Suprapubic skin (tissue), 4 donors: Measurements from ENCODE around the gene EEF1A2. TPM values are rescaled to one million over a fixed set of nuclear protein-coding genes. Genes with fewer than 3 reads are reported as not detected.

Experiments
- DNase-seq, 2 donors: peaks; one replicate each; pipeline ENCODE4 v3.0.0-alpha.2; 2019; ENCODE audit warnings: low spot score in 2 of 2
- H3K27ac ChIP-seq: fragments of 200-600 bp; sonication (generic); one replicate; pipeline ENCODE4 v1.5.1; 2019
- H3K27me3 ChIP-seq: fragments of 200-600 bp; sonication (generic); one replicate; pipeline ENCODE4 v1.5.1; 2019
- H3K36me3 ChIP-seq: fragments of 200-600 bp; sonication (generic); one replicate; pipeline ENCODE4 v1.5.1; 2019
- H3K4me1 ChIP-seq: fragments of 200-600 bp; sonication (generic); one replicate; pipeline ENCODE4 v1.5.1; 2019
- H3K4me3 ChIP-seq: fragments of 200-600 bp; sonication (generic); one replicate; pipeline ENCODE4 v1.5.1; 2019; ENCODE audit warnings: mild to moderate bottlenecking
- H3K9me3 ChIP-seq: fragments of 200-600 bp; sonication (generic); one replicate; pipeline ENCODE4 v1.5.1; 2019
- CTCF ChIP-seq, 2 donors: fragments of 200-600 bp in 1 of 2; fragments of 450-650 bp in 1 of 2; sonication (generic) in 1 of 2; IDR thresholded peaks; one replicate each; pipeline ENCODE4 v1.5.1; 2016 to 2019; ENCODE audit warnings: antibody characterized with exemption in 2 of 2, mild to moderate bottlenecking in 1 of 2, moderate library complexity in 1 of 2
- EP300 ChIP-seq: sonication (generic); formaldehyde crosslinking; IDR thresholded peaks from one replicate; pipeline ENCODE4 v1.6.1; 2017; ENCODE audit warnings: antibody characterized with exemption
- POLR2A ChIP-seq, 2 donors: fragments of 450-650 bp; IDR thresholded peaks; one replicate each; pipeline ENCODE4 v1.6.1; 2017; ENCODE audit warnings: antibody characterized with exemption in 2 of 2, mild to moderate bottlenecking in 2 of 2, moderate library complexity in 2 of 2
- POLR2AphosphoS5 ChIP-seq, 3 donors: sonication (generic); formaldehyde crosslinking; IDR thresholded peaks; one replicate each; pipeline ENCODE4 v1.6.1; 2017; ENCODE audit warnings: antibody characterized with exemption in 3 of 3
- WGBS: methylation state at CpG from one replicate; pipeline ENCODE4 v1.1.5; 2018; 5-methylcytosine and 5-hydroxymethylcytosine counted together
- total RNA-seq, 4 donors: library from RNA; depleted of rRNA; stranded (reverse); fragments of >200 nt; gene quantifications; one replicate each; pipeline ENCODE4 v1.1.0, GENCODE V29; 2016

Gene EEF1A2
- total RNA-seq, 4 donors from 2014 or later = 4.8 to 13.4 (median 12.0) TPM

DNA sequence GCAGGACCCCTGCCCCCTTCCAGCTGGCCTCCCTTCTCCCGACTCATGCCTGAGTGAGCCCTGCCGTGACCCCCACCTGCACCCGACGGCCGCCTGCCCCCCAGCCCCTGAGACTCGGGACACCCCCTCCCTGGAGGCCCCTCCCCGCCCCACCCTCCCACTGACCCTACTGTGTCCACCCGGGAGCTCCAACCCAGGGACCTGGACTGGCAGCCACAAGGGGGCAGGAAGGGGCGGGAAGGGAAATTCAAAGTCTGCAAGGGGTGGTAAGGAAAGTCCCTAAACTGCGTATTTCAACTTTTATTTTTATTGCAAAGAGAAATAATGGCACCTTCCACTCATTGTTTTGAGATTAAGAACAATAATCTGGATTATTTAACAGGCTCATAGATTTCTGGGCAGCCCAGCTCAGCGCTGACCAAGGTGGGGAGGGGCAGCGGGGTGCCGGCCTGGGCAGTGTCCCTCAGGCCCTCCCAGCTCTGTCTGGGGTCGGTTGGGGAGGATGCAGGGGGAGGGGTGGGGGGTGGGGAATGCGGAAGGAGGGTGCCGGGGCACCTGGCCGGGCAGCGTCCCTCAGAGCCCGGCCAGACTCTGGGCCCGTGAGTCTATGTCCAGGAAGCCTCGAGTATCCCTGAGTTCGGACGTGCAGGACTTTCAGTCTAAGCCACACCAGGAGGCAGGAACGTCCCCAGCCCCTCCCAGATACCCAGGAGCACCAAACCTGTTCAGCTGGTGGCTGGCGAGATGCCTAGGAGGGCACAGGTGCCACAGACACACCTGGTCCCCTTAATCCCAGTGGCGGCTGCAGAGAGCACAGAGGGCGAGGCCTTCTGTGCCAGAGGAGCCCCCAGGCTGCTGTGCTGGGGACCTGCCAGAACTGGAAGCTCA is 39.6 kb upstream of the EEF1A2 start:
- no peak for TF ChIP-seq POLR2AphosphoS5 (IDR thresholded peaks at IDR 0.05)
- TF ChIP-seq POLR2A (IDR thresholded peaks at IDR 0.05) = no peak
- TF ChIP-seq EP300 = no peak
- TF ChIP-seq CTCF (IDR thresholded peaks at IDR 0.05) = no peak
- Histone ChIP-seq H3K4me3 (peak overlapping the region; percentile 49), H3K9me3 (no peaks in the 10 kb centered on the region), H3K27me3 (peaks cover 7% of the 10 kb centered on the region), H3K4me1 (peaks cover 92% of the 10 kb centered on the region), H3K36me3 (no peaks in the 10 kb centered on the region), H3K27ac (peak overlapping the region; percentile 87)
- 35% methylated on average over 10 of the region's 27 CpGs for WGBS
- no peak for DNase-seq

- H3K36me3 ChIP-seq = no peaks in the 10 kb centered on the region
- peak in 1 of 2 donors; percentile 16 for TF ChIP-seq POLR2A (IDR thresholded peaks at IDR 0.05)
- no peak for TF ChIP-seq EP300
- TF ChIP-seq POLR2AphosphoS5 (IDR thresholded peaks at IDR 0.05) = peak in 1 of 3 donors; percentile 88
- peak; percentile 97 for TF ChIP-seq CTCF (IDR thresholded peaks at IDR 0.05)
- peak overlapping the region; percentile 49 for H3K4me3 ChIP-seq
- peak; percentile 92 to 94 for DNase-seq
- peak overlapping the region; percentile 87 for H3K27ac ChIP-seq
- H3K27me3 ChIP-seq = peaks cover 7% of the 10 kb centered on the region
- no peaks in the 10 kb centered on the region for H3K9me3 ChIP-seq
- 12% methylated on average over 5 of the region's 34 CpGs for WGBS
- H3K4me1 ChIP-seq = peaks cover 91% of the 10 kb centered on the region
Measured at GRCh38 chr20:63537525-63538203, 38.8 kb upstream of the EEF1A2 start.

- H3K4me1 ChIP-seq = peaks cover 85% of the 10 kb centered on the region
- TF ChIP-seq CTCF (IDR thresholded peaks at IDR 0.05) (no peak), POLR2A (IDR thresholded peaks at IDR 0.05) (peak in 1 of 2 donors; percentile 7)
- H3K27ac ChIP-seq = peak within 1 kb of the TSS; percentile 87
- H3K36me3 ChIP-seq = no peaks in the 10 kb centered on the region
- WGBS = 50% methylated on average over 10 of the region's 29 CpGs
- no peak for DNase-seq
- peak within 1 kb of the TSS; percentile 49 for H3K4me3 ChIP-seq
- no peaks in the 10 kb centered on the region for H3K9me3 ChIP-seq
- H3K27me3 ChIP-seq = peaks cover 7% of the 10 kb centered on the region
Measured at GRCh38 chr20:63536997-63537524, 38.2 kb upstream of the EEF1A2 start, which contains the start of gene PTK6. PTK6 (minus strand) TSS chr20:63537376; CDS start chr20:63537314, 62 bp downstream.

GRCh38 chr20:63536241-63536977 is 37.5 kb upstream of the EEF1A2 start:
- Histone ChIP-seq H3K27me3 (peaks cover 7% of the 10 kb centered on the region), H3K4me1 (peaks cover 78% of the 10 kb centered on the region), H3K4me3 (peak overlapping the region; percentile 49), H3K27ac (peak overlapping the region; percentile 87), H3K9me3 (no peaks in the 10 kb centered on the region), H3K36me3 (no peaks in the 10 kb centered on the region)
- no peak for DNase-seq
- TF ChIP-seq POLR2AphosphoS5 (IDR thresholded peaks at IDR 0.05) (peak in 1 of 3 donors; percentile 41), POLR2A (IDR thresholded peaks at IDR 0.05) (no peak)
- WGBS = 44% methylated on average over 6 of the region's 35 CpGs

DNA sequence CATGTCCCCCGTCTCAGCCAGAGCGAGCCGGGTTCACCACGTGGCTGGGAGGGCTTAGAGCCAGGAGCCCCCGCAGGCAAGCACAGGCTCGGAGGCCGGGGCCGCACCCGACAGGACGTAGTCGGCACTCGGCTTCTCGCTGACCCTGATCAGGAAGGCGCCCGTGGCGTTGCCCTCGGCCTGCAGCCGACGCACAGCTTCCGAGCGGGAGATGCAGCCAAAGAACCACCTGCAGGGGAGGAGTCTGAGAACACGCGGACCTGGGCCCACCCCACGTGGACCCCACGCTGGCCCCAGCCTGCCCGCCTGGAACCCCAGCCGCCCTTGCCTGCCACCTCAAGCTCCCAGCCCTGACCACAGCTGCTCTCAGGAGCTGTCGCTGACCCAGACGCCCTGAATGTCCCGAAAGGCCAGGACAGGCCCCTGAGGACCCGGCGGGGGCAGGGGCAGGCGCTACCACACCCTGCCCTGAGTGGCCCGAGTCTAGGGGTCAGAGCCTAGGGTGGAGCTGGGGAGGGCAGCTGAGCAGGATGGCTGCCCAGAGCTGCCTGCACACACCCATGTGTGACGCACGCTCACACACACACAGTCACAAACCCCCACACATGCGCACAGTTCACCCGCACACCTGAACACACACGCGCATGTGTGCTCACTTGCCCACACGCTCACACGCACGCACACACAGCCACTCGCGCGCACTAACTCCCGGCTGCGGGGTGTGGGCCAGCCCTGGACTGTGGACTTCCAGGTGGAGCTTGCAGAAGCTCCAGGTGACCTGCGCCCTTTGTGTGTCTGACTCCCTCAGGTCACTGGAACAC is 36.2 kb upstream of the EEF1A2 start:
- H3K9me3 ChIP-seq = no peaks in the 10 kb centered on the region
- peaks cover 65% of the 10 kb centered on the region for H3K4me1 ChIP-seq
- peaks cover 7% of the 10 kb centered on the region for H3K27me3 ChIP-seq
- peak overlapping the region; percentile 27 for H3K4me3 ChIP-seq
- DNase-seq = no peak
- H3K27ac ChIP-seq = peak overlapping the region; percentile 80
- 31% methylated on average over 17 of the region's 49 CpGs for WGBS
- TF ChIP-seq POLR2AphosphoS5 (IDR thresholded peaks at IDR 0.05) (no peak), EP300 (no peak), CTCF (IDR thresholded peaks at IDR 0.05) (no peak), POLR2A (IDR thresholded peaks at IDR 0.05) (no peak)
- no peaks in the 10 kb centered on the region for H3K36me3 ChIP-seq
